H9 (cell line): ENCODE measurements around the gene DGKG. TPM values are rescaled to one million over a fixed set of nuclear protein-coding genes. Genes with fewer than 3 reads are reported as not detected.

Source experiments
- DNase-seq: peaks from one replicate; pipeline ENCODE4 v3.0.0-alpha.2; 2017
- H2AFZ ChIP-seq: one replicate; pipeline ENCODE4 v1.6.1; 2013; ENCODE audit warnings: mild to moderate bottlenecking, low read length, control low read depth, moderate library complexity
- H2AK5ac ChIP-seq: 2 replicates; pipeline ENCODE4 v1.6.1; 2013; ENCODE audit warnings: low read length, control low read depth, mixed read lengths; ENCODE audit not compliant: insufficient read length
- H2BK120ac ChIP-seq: one replicate; pipeline ENCODE4 v1.6.1; 2013; ENCODE audit warnings: low read depth, mild to moderate bottlenecking, low read length, control low read depth, inconsistent platforms; ENCODE audit not compliant: poor library complexity, severe bottlenecking
- H2BK12ac ChIP-seq: 2 replicates; pipeline ENCODE4 v1.6.1; 2013; ENCODE audit warnings: low read length, control low read depth, mixed read lengths, low read depth; ENCODE audit not compliant: insufficient read length
- H2BK15ac ChIP-seq: 2 replicates; pipeline ENCODE4 v1.6.1; 2013; ENCODE audit warnings: low read depth, low read length, control low read depth
- H2BK20ac ChIP-seq: one replicate; pipeline ENCODE4 v1.6.1; 2013; ENCODE audit warnings: low read depth, mild to moderate bottlenecking, low read length, control low read depth, inconsistent platforms; ENCODE audit not compliant: poor library complexity, severe bottlenecking
- H2BK5ac ChIP-seq: 2 replicates; pipeline ENCODE4 v1.6.1; 2013; ENCODE audit warnings: low read length, control low read depth, mixed read lengths; ENCODE audit not compliant: insufficient read length
- H3K14ac ChIP-seq: 2 replicates; pipeline ENCODE4 v1.6.1; 2013; ENCODE audit warnings: low read length, control low read depth; ENCODE audit not compliant: insufficient read depth
- H3K18ac ChIP-seq: 2 replicates; pipeline ENCODE4 v1.6.1; 2013; ENCODE audit warnings: low read depth, mild to moderate bottlenecking, mixed read lengths, low read length, control low read depth; ENCODE audit not compliant: insufficient read length
- H3K23ac ChIP-seq: 2 replicates; pipeline ENCODE4 v1.6.1; 2013; ENCODE audit warnings: low read length, control low read depth, mixed read lengths, low read depth; ENCODE audit not compliant: insufficient read length
- H3K23me2 ChIP-seq: 2 replicates; pipeline ENCODE4 v1.6.1; 2013; ENCODE audit warnings: low read depth, mild to moderate bottlenecking, mixed read lengths, low read length, control low read depth; ENCODE audit not compliant: insufficient read length, poor library complexity, severe bottlenecking
- H3K27ac ChIP-seq: 2 replicates; pipeline ENCODE4 v1.5.1; 2013; ENCODE audit warnings: low read length, control low read depth, mixed read lengths, low read depth; ENCODE audit not compliant: insufficient read length
- H3K27me3 ChIP-seq: 2 replicates; pipeline ENCODE4 v1.6.1; 2013; ENCODE audit warnings: low read length, control low read depth, inconsistent platforms; ENCODE audit not compliant: insufficient read depth
- H3K4ac ChIP-seq: 2 replicates; pipeline ENCODE4 v1.6.1; 2013; ENCODE audit warnings: low read depth, mild to moderate bottlenecking, control low read depth, inconsistent platforms, low read length, moderate library complexity
- H3K4me1 ChIP-seq: 2 replicates; pipeline ENCODE4 v1.6.1; 2013; ENCODE audit warnings: low read length, control low read depth, inconsistent platforms; ENCODE audit not compliant: insufficient read depth
- H3K4me2 ChIP-seq: 2 replicates; pipeline ENCODE4 v1.6.1; 2013; ENCODE audit warnings: low read length, control low read depth, mixed read lengths; ENCODE audit not compliant: insufficient read length, insufficient read depth
- H3K56ac ChIP-seq: 2 replicates; pipeline ENCODE4 v1.6.1; 2013; ENCODE audit warnings: low read depth, mild to moderate bottlenecking, mixed read lengths, low read length, control low read depth; ENCODE audit not compliant: insufficient read length
- H3K79me1 ChIP-seq: 2 replicates; pipeline ENCODE4 v1.6.1; 2013; ENCODE audit warnings: low read depth, mild to moderate bottlenecking, moderate library complexity, low read length, control low read depth, inconsistent platforms; ENCODE audit not compliant: insufficient read depth, poor library complexity, severe bottlenecking
- H3K79me2 ChIP-seq: 2 replicates; pipeline ENCODE4 v1.6.1; 2013; ENCODE audit warnings: low read length, control low read depth, inconsistent platforms; ENCODE audit not compliant: insufficient read depth
- H3K9ac ChIP-seq: 2 replicates; pipeline ENCODE4 v1.6.1; 2013; ENCODE audit warnings: low read length, control low read depth, mixed read lengths; ENCODE audit not compliant: insufficient read length; ENCODE audit errors: extremely low read depth
- H3K9me3 ChIP-seq: one replicate; pipeline ENCODE4 v1.6.1; 2013; ENCODE audit warnings: low read depth, low read length, inconsistent platforms; ENCODE audit not compliant: control insufficient read depth
- H3T11ph ChIP-seq: one replicate; pipeline ENCODE4 v1.6.1; 2013; ENCODE audit warnings: mild to moderate bottlenecking, low read length, control low read depth, inconsistent platforms
- H4K20me1 ChIP-seq: one replicate; pipeline ENCODE4 v1.6.1; 2013; ENCODE audit not compliant: control insufficient read depth, insufficient read length, insufficient read depth
- H4K5ac ChIP-seq: 2 replicates; pipeline ENCODE4 v1.6.1; 2013; ENCODE audit warnings: low read depth, mild to moderate bottlenecking, mixed read lengths, low read length, control low read depth; ENCODE audit not compliant: insufficient read length
- H4K8ac ChIP-seq: replicated peaks from 2 replicates; pipeline ENCODE4 v1.6.1; 2013; ENCODE audit warnings: low read length, control low read depth, mixed read lengths, low read depth; ENCODE audit not compliant: insufficient read length
- H4K91ac ChIP-seq: 2 replicates; pipeline ENCODE4 v1.6.1; 2013; ENCODE audit warnings: low read depth, mild to moderate bottlenecking, moderate library complexity, mixed read lengths, low read length, control low read depth; ENCODE audit not compliant: insufficient read length
- H3K27ac Mint-ChIP-seq, 3 experiments: 2 replicates in 2 of 3; 3 replicates in 1 of 3; pipeline ENCODE4 v1.8.0; 2020 to 2021; ENCODE audit warnings: mixed read lengths in 3 of 3, mild to moderate bottlenecking in 1 of 3, moderate library complexity in 1 of 3
- H3K27me3 Mint-ChIP-seq: 2 replicates; pipeline ENCODE4 v1.8.0; 2021; ENCODE audit warnings: low read depth, mild to moderate bottlenecking, moderate library complexity, mixed read lengths
- H3K36me3 Mint-ChIP-seq, 3 experiments: 2 replicates in 2 of 3; 3 replicates in 1 of 3; pipeline ENCODE4 v1.8.0; 2020 to 2021; ENCODE audit warnings: low read depth in 3 of 3, mixed read lengths in 3 of 3; ENCODE audit not compliant: insufficient read depth in 1 of 3
- H3K4me1 Mint-ChIP-seq, 2 experiments: 2 replicates each; pipeline ENCODE4 v1.8.0; 2020; ENCODE audit warnings: mixed read lengths in 2 of 2
- H3K4me3 Mint-ChIP-seq, 2 experiments: 2 replicates in 1 of 2; 3 replicates in 1 of 2; pipeline ENCODE4 v1.8.0; 2020 to 2021; ENCODE audit warnings: mild to moderate bottlenecking in 2 of 2, mixed read lengths in 2 of 2, moderate library complexity in 1 of 2
- H3K9me3 Mint-ChIP-seq, 2 experiments: 2 replicates in 1 of 2; 3 replicates in 1 of 2; pipeline ENCODE4 v1.8.0; 2020; ENCODE audit warnings: mild to moderate bottlenecking in 2 of 2, mixed read lengths in 2 of 2, moderate library complexity in 1 of 2
- WGBS: extraction: QIAGEN DNeasy Blood & Tissue Kit; methylation state at CpG from one replicate; pipeline ENCODE4 v1.1.7; 2013; ENCODE audit warnings: missing lambda C conversion rate, low lambda C conversion rate, mixed read lengths; ENCODE audit not compliant: insufficient read length; ENCODE audit errors: extremely low coverage; 5-methylcytosine and 5-hydroxymethylcytosine counted together
- total RNA-seq: library from RNA; stranded (reverse); gene quantifications from 2 replicates; pipeline ENCODE4 v1.2.1, GENCODE V29; 2021
- TF ChIP-seq, protein P1 (sequence below): fragments of 200-600 bp; sonication (generic); conservative IDR thresholded peaks from 3 replicates; pipeline ENCODE4 v1.8.0; 2021; ENCODE audit warnings: antibody characterized with exemption, mild to moderate bottlenecking

The DGKG gene
- total RNA-seq, 1 experiment from 2014 or later, result not detected

DNA sequence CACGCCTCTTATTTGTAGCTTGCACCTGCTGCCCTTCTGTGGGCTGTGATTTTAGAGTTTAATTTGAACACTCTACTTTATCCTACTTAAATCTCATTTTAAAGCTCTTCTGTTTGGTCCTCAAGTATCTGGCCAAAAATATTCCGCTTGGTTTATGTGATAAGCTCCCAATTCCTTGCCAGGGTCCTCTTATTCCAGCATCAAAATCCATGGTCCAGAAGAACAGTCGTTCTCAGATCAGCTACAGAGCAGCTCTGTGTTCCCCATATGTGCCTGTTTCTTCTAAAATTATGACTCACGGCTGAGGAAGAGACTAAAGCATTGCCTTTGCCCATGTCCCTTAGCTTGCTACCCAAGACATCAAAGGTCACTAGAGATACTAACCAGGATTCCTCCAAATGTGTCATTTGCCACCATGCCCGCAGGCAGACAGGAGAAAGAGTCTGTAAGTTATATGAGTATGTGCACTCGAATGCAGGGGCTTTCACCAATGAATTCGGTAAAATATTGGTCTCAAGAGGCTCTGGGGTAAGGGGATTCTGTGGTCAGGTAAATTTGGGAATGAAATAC lies 137.9 kb downstream of the DGKG start:
- H3K23ac ChIP-seq, result no peak overlapping the region
- H3K9me3 ChIP-seq, result no peaks in the 10 kb centered on the region
- H2AK5ac ChIP-seq, result no peak overlapping the region
- H2AFZ ChIP-seq, result no peak overlapping the region
- no peak overlapping the region for H3K27ac ChIP-seq
- no peak overlapping the region for H3K4ac ChIP-seq
- peaks cover 10 to 17% of the 10 kb centered on the region in 2 experiments for H3K4me1 Mint-ChIP-seq
- WGBS, result no CpG with 5 or more reads among the region's 7 CpGs
- H3K27ac Mint-ChIP-seq, result no peak overlapping the region; a peak in 1 of 7 replicates
- no peak overlapping the region for H2BK20ac ChIP-seq
- no peak overlapping the region for H3K4me2 ChIP-seq
- H3K18ac ChIP-seq, result no peak overlapping the region
- no peaks in the 10 kb centered on the region for H4K20me1 ChIP-seq
- H3K79me2 ChIP-seq, result no peaks in the 10 kb centered on the region
- H3K9me3 Mint-ChIP-seq, result no peaks in the 10 kb centered on the region
- DNase-seq, result no peak
- H3K23me2 ChIP-seq, result no peaks in the 10 kb centered on the region
- TF ChIP-seq, protein P1, sequence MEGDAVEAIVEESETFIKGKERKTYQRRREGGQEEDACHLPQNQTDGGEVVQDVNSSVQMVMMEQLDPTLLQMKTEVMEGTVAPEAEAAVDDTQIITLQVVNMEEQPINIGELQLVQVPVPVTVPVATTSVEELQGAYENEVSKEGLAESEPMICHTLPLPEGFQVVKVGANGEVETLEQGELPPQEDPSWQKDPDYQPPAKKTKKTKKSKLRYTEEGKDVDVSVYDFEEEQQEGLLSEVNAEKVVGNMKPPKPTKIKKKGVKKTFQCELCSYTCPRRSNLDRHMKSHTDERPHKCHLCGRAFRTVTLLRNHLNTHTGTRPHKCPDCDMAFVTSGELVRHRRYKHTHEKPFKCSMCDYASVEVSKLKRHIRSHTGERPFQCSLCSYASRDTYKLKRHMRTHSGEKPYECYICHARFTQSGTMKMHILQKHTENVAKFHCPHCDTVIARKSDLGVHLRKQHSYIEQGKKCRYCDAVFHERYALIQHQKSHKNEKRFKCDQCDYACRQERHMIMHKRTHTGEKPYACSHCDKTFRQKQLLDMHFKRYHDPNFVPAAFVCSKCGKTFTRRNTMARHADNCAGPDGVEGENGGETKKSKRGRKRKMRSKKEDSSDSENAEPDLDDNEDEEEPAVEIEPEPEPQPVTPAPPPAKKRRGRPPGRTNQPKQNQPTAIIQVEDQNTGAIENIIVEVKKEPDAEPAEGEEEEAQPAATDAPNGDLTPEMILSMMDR, result no peak
- no peaks in the 10 kb centered on the region for H3K79me1 ChIP-seq
- H2BK12ac ChIP-seq, result no peak overlapping the region
- no peaks in the 10 kb centered on the region for H3K36me3 Mint-ChIP-seq
- H2BK15ac ChIP-seq, result no peak overlapping the region
- H2BK5ac ChIP-seq, result no peak overlapping the region
- no peak overlapping the region for H4K91ac ChIP-seq
- H3K27me3 Mint-ChIP-seq, result peaks cover 68% of the 10 kb centered on the region
- H4K5ac ChIP-seq, result no peak overlapping the region
- no peak overlapping the region for H3K14ac ChIP-seq
- no peak overlapping the region for H3K9ac ChIP-seq
- no peak overlapping the region for H3K4me3 Mint-ChIP-seq
- H3T11ph ChIP-seq, result no peak overlapping the region
- H3K56ac ChIP-seq, result no peak overlapping the region
- H4K8ac ChIP-seq, result no peak overlapping the region
- no peaks in the 10 kb centered on the region for H3K4me1 ChIP-seq
- no peak overlapping the region for H2BK120ac ChIP-seq
- H3K27me3 ChIP-seq, result no peaks in the 10 kb centered on the region
